T-helper 9 cell (primary cell): ENCODE data around the gene PACS2.
"Not testable (repeated sequence)": the region's sequence is repeated elsewhere in the genome, so short reads cannot be mapped to it uniquely, and the experiment has no call there.

Source experiments
- DNase-seq: peaks from one replicate; pipeline ENCODE4 v3.0.0-alpha.2; 2020

PACS2 gene

GRCh38 chr14:105333020-105333490 is 18.5 kb downstream of the PACS2 start:
- no peak for DNase-seq

- DNase-seq: no peak
Measured at GRCh38 chr14:105333613-105334364, 19.2 kb downstream of the PACS2 start.

GRCh38 chr14:105334383-105335230 is 20.1 kb downstream of the PACS2 start:
- DNase-seq: no peak

- DNase-seq: not testable (repeated sequence)
Measured at GRCh38 chr14:105335231-105335542, 20.6 kb downstream of the PACS2 start.

GRCh38 chr14:105335735-105336476 is 21.4 kb downstream of the PACS2 start:
- no peak for DNase-seq

- DNase-seq: no peak
Measured at GRCh38 chr14:105336477-105337287, 22.1 kb downstream of the PACS2 start.

- DNase-seq: no peak
Measured at GRCh38 chr14:105337433-105337832, 22.9 kb downstream of the PACS2 start.

- DNase-seq: no peak
Measured at GRCh38 chr14:105337966-105338741, 23.6 kb downstream of the PACS2 start.

- DNase-seq: no peak
Measured at GRCh38 chr14:105340821-105341733, 26.5 kb downstream of the PACS2 start.

- no peak for DNase-seq
Measured at GRCh38 chr14:105343194-105343593, 28.6 kb downstream of the PACS2 start.

- no peak for DNase-seq
Measured at GRCh38 chr14:105346200-105346533, 31.6 kb downstream of the PACS2 start.

GRCh38 chr14:105346876-105347586 is 32.5 kb downstream of the PACS2 start:
- DNase-seq: no peak

GRCh38 chr14:105347587-105347968 is 33.0 kb downstream of the PACS2 start:
- DNase-seq: no peak

GRCh38 chr14:105348169-105348944 is 33.8 kb downstream of the PACS2 start:
- DNase-seq: no peak

- no peak for DNase-seq
Measured at GRCh38 chr14:105348945-105349699, 34.6 kb downstream of the PACS2 start.

GRCh38 chr14:105349992-105350391 is 35.4 kb downstream of the PACS2 start:
- no peak for DNase-seq

- no peak for DNase-seq
Measured at GRCh38 chr14:105350450-105351244, 36.1 kb downstream of the PACS2 start.

GRCh38 chr14:105351410-105351809 is 36.9 kb downstream of the PACS2 start:
- DNase-seq: no peak
